Hepatocyte (in vitro differentiated cells): Measurements from ENCODE around the gene PDE4D. TPM values are rescaled to one million over a fixed set of nuclear protein-coding genes. Genes with fewer than 3 reads are reported as not detected.

Experiments
- DNase-seq: peaks from one replicate; pipeline ENCODE4 v3.0.0-alpha.2; 2016; ENCODE audit warnings: low spot score
- H2AFZ ChIP-seq: fragments of 200-600 bp; sonication (generic); 2 replicates; pipeline ENCODE4 v1.6.0; 2016; ENCODE audit warnings: antibody characterized with exemption, mild to moderate bottlenecking
- H3K27ac ChIP-seq: fragments of 200-600 bp; sonication (generic); 2 replicates; pipeline ENCODE4 v1.5.1; 2016; ENCODE audit warnings: mild to moderate bottlenecking
- H3K27me3 ChIP-seq: fragments of 200-600 bp; sonication (generic); 2 replicates; pipeline ENCODE4 v1.6.1; 2016
- H3K36me3 ChIP-seq: fragments of 200-600 bp; sonication (generic); replicated peaks from 2 replicates; pipeline ENCODE4 v1.5.1; 2016; ENCODE audit warnings: low read depth; ENCODE audit not compliant: insufficient read depth
- H3K4me1 ChIP-seq: fragments of 200-600 bp; sonication (generic); 2 replicates; pipeline ENCODE4 v1.5.1; 2016; ENCODE audit warnings: mild to moderate bottlenecking, moderate library complexity; ENCODE audit not compliant: insufficient read depth
- H3K4me2 ChIP-seq: fragments of 200-600 bp; sonication (generic); 2 replicates; pipeline ENCODE4 v1.6.0; 2016
- H3K4me3 ChIP-seq: fragments of 200-600 bp; sonication (generic); 2 replicates; pipeline ENCODE4 v1.5.1; 2016; ENCODE audit warnings: mild to moderate bottlenecking
- H3K79me2 ChIP-seq: fragments of 200-600 bp; sonication (generic); 2 replicates; pipeline ENCODE4 v1.6.0; 2017; ENCODE audit warnings: mild to moderate bottlenecking
- H3K9me2 ChIP-seq: fragments of 200-600 bp; sonication (generic); replicated peaks from 2 replicates; pipeline ENCODE4 v1.6.0; 2017; ENCODE audit warnings: mild to moderate bottlenecking; ENCODE audit not compliant: insufficient read depth
- H3K9me3 ChIP-seq: fragments of 200-600 bp; sonication (generic); 2 replicates; pipeline ENCODE4 v1.5.1; 2016; ENCODE audit warnings: low read depth, mild to moderate bottlenecking
- H4K20me1 ChIP-seq: fragments of 200-600 bp; sonication (generic); 2 replicates; pipeline ENCODE4 v1.6.0; 2016; ENCODE audit warnings: mild to moderate bottlenecking; ENCODE audit not compliant: insufficient read depth, poor library complexity, severe bottlenecking
- CTCF ChIP-seq: fragments of 200-600 bp; sonication (generic); IDR thresholded peaks from 2 replicates; pipeline ENCODE4 v1.5.1; 2016; ENCODE audit warnings: antibody characterized with exemption, mild to moderate bottlenecking; ENCODE audit not compliant: poor library complexity
- EZH2 ChIP-seq: fragments of 200-600 bp; sonication (generic); IDR thresholded peaks from 2 replicates; pipeline ENCODE4 v1.6.1; 2016; ENCODE audit warnings: antibody characterized with exemption, mild to moderate bottlenecking, borderline replicate concordance
- EZH2phosphoT487 ChIP-seq: fragments of 200-600 bp; sonication (generic); IDR thresholded peaks from one replicate; pipeline ENCODE4 v1.6.1; 2018; ENCODE audit warnings: antibody characterized with exemption, mild to moderate bottlenecking, low read depth, moderate library complexity; ENCODE audit not compliant: unreplicated experiment, severe bottlenecking
- WGBS: methylation state at CpG from one replicate; pipeline ENCODE4 v1.1.6; 2016; ENCODE audit warnings: low lambda C conversion rate; ENCODE audit errors: missing lambda C conversion rate; 5-methylcytosine and 5-hydroxymethylcytosine counted together
- polyA plus RNA-seq: library from polyadenylated mRNA; unstranded; fragments of >200 nt; fragmentation: Nextera tagmentation; extraction: Ambion mirVana; gene quantifications from 2 replicates; pipeline ENCODE4 v1.2.1, GENCODE V29; 2016
- total RNA-seq: library from RNA; depleted of rRNA; stranded (reverse); fragments of >200 nt; gene quantifications from 2 replicates; pipeline ENCODE4 v1.2.3, GENCODE V29; 2014

The PDE4D gene
- total and polyA plus RNA-seq, 2 experiments from 2014 or later = 14.5 to 45.2 TPM

GRCh38 chr5:59178482-59178881 lies 715.0 kb downstream of the PDE4D start:
- Histone ChIP-seq H3K9me2 (no peaks in the 10 kb centered on the region), H3K27ac (no peak overlapping the region), H3K27me3 (no peaks in the 10 kb centered on the region), H3K79me2 (no peaks in the 10 kb centered on the region), H4K20me1 (no peaks in the 10 kb centered on the region), H3K4me1 (no peaks in the 10 kb centered on the region), H3K4me2 (no peak overlapping the region), H3K36me3 (no peaks in the 10 kb centered on the region), H2AFZ (no peak overlapping the region), H3K4me3 (no peak overlapping the region), H3K9me3 (no peaks in the 10 kb centered on the region)
- no peak for DNase-seq
- TF ChIP-seq EZH2 (no peak), CTCF (no peak), EZH2phosphoT487 (no peak)
- 96% methylated on average over 1 of the region's 1 CpG for WGBS

GRCh38 chr5:59178071-59178470 lies 715.5 kb downstream of the PDE4D start:
- no peaks in the 10 kb centered on the region for H3K4me1 ChIP-seq
- no peak overlapping the region for H3K27ac ChIP-seq
- no peaks in the 10 kb centered on the region for H4K20me1 ChIP-seq
- no peaks in the 10 kb centered on the region for H3K79me2 ChIP-seq
- no peak overlapping the region for H2AFZ ChIP-seq
- no peaks in the 10 kb centered on the region for H3K27me3 ChIP-seq
- no peak for TF ChIP-seq EZH2
- no peak for TF ChIP-seq CTCF
- no peak for TF ChIP-seq EZH2phosphoT487
- no peaks in the 10 kb centered on the region for H3K9me3 ChIP-seq
- no peaks in the 10 kb centered on the region for H3K9me2 ChIP-seq
- no peaks in the 10 kb centered on the region for H3K36me3 ChIP-seq
- 70% methylated on average over 2 of the region's 2 CpGs for WGBS
- no peak overlapping the region for H3K4me3 ChIP-seq
- no peak for DNase-seq
- no peak overlapping the region for H3K4me2 ChIP-seq

GRCh38 chr5:59177644-59178043 lies 715.9 kb downstream of the PDE4D start:
- Histone ChIP-seq H3K4me1 (no peaks in the 10 kb centered on the region), H4K20me1 (no peaks in the 10 kb centered on the region), H3K27ac (no peak overlapping the region), H3K4me2 (no peak overlapping the region), H3K4me3 (no peak overlapping the region), H3K9me3 (no peaks in the 10 kb centered on the region), H3K27me3 (no peaks in the 10 kb centered on the region), H3K79me2 (no peaks in the 10 kb centered on the region), H3K36me3 (no peaks in the 10 kb centered on the region), H2AFZ (no peak overlapping the region), H3K9me2 (no peaks in the 10 kb centered on the region)
- WGBS = 92% methylated on average over 3 of the region's 3 CpGs
- DNase-seq = no peak
- TF ChIP-seq CTCF (no peak), EZH2 (no peak), EZH2phosphoT487 (no peak)
